SU-DHL-6 (cell line): ENCODE data around the gene RHBG.

Experiments used
- H2AFZ ChIP-seq: fragments of 200-600 bp; sonication (generic); 2 replicates; pipeline ENCODE4 v1.6.1; 2014; ENCODE audit warnings: low read depth, mild to moderate bottlenecking, moderate library complexity, mixed read lengths, antibody characterized with exemption, low read length; ENCODE audit not compliant: severe bottlenecking
- H3F3A ChIP-seq: fragments of 200-600 bp; shearing (Covaris generic); 2 replicates; pipeline ENCODE4 v1.6.0; 2016; ENCODE audit warnings: antibody characterized with exemption, mild to moderate bottlenecking; ENCODE audit not compliant: insufficient read depth
- H3K27ac ChIP-seq: fragments of 200-600 bp; sonication (generic); 2 replicates; pipeline ENCODE4 v1.5.1; 2016; ENCODE audit warnings: low read depth, mild to moderate bottlenecking, low read length, moderate library complexity, mixed read lengths
- H3K27me3 ChIP-seq: fragments of 200-600 bp; sonication (generic), shearing (Covaris generic); 2 replicates; pipeline ENCODE4 v1.6.0; 2014; ENCODE audit warnings: mild to moderate bottlenecking, low read length
- H3K36me3 ChIP-seq: fragments of 200-600 bp; sonication (generic); 2 replicates; pipeline ENCODE4 v1.6.1; 2014; ENCODE audit warnings: mild to moderate bottlenecking, low read length, mixed read lengths
- H3K4me2 ChIP-seq: fragments of 300-600, 200-600 bp; shearing (Covaris generic), sonication (generic); 2 replicates; pipeline ENCODE4 v1.6.0; 2014; ENCODE audit warnings: low read length, low read depth, mild to moderate bottlenecking; ENCODE audit not compliant: poor library complexity, severe bottlenecking
- H3K4me3 ChIP-seq: fragments of 200-600 bp; sonication (generic); 2 replicates; pipeline ENCODE4 v1.5.1; 2014; ENCODE audit warnings: antibody characterized with exemption, low read length, mild to moderate bottlenecking, mixed read lengths; ENCODE audit not compliant: insufficient read depth, poor library complexity, severe bottlenecking
- H3K79me2 ChIP-seq: fragments of 200-600 bp; sonication (generic); 2 replicates; pipeline ENCODE4 v1.6.1; 2014; ENCODE audit warnings: mild to moderate bottlenecking, low read length, moderate library complexity; ENCODE audit not compliant: insufficient read depth
- H3K9ac ChIP-seq: fragments of 200-600 bp; sonication (generic); 2 replicates; pipeline ENCODE4 v1.7.0; 2014; ENCODE audit warnings: mild to moderate bottlenecking, low read length
- H3K9me2 ChIP-seq: fragments of 200-600 bp; sonication (generic); replicated peaks from 2 replicates; pipeline ENCODE4 v1.6.1; 2014; ENCODE audit warnings: low read length; ENCODE audit not compliant: insufficient read depth
- H3K9me3 ChIP-seq: fragments of 200-600 bp; sonication (generic); 2 replicates; pipeline ENCODE4 v1.6.1; 2014; ENCODE audit warnings: low read length, mixed read lengths; ENCODE audit not compliant: insufficient read depth
- H4K20me1 ChIP-seq: fragments of 200-600 bp; sonication (generic); 2 replicates; pipeline ENCODE4 v1.6.1; 2014; ENCODE audit warnings: low read depth, mild to moderate bottlenecking, antibody characterized with exemption, low read length, moderate library complexity, mixed read lengths
- EZH2phosphoT487 ChIP-seq: fragments of 200-600 bp; sonication (generic), shearing (Covaris generic); conservative IDR thresholded peaks from 2 replicates; pipeline ENCODE4 v1.6.1; 2018; ENCODE audit warnings: mild to moderate bottlenecking, antibody characterized with exemption, low read length, moderate library complexity, mixed read lengths
- TF ChIP-seq, protein P1 (sequence below): fragments of 200-600 bp; sonication (generic); IDR thresholded peaks from one replicate; pipeline ENCODE4 v1.5.1; 2017; ENCODE audit warnings: antibody characterized with exemption, mild to moderate bottlenecking, low read length, moderate library complexity; ENCODE audit not compliant: insufficient read depth, poor library complexity, severe bottlenecking

RHBG gene

DNA sequence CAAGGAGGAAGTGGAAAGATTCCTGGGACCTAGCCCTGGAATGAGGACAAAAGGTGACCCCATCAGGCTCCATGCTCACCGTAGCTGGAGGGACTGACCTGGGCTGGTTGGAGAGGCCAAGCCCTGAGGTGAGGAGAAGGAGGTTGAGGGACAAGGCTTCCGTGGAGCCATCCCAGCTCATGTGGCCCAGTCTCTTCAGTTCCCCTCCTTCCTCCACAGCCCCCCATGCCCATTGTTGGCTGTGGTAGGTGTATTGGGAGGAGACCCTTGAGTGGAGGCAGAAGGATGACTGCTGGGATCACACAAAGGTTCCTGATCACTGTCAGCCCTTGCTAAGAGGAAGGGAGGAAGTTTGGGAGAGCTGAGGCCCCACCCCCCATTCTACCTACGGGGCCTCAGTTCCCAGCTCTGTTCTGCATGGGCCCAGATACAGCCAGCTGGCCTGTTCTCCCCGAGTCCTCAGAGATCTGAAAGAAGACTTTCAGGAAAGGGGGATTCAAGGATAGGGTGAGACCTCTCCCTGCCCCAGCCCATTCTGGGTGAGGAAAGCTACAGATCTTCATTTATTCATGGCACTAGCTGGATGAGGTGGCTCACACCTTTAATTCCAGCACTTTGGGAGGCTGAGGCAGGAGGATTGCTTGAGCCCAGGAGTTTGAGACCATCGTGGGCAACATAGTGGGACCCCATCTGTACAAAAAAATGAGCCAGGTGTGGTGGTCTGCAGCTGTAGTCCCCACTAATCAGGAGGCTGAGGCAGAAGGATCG lies 17.3 kb downstream of the RHBG start:
- Histone ChIP-seq H4K20me1 (no peaks in the 10 kb centered on the region), H3K36me3 (no peaks in the 10 kb centered on the region), H3K4me3 (no peak overlapping the region), H3K79me2 (no peaks in the 10 kb centered on the region), H3K4me2 (no peak overlapping the region), H3K9me2 (no peaks in the 10 kb centered on the region), H3F3A (no peaks in the 10 kb centered on the region), H3K27ac (no peak overlapping the region), H3K9ac (no peak overlapping the region), H3K27me3 (no peaks in the 10 kb centered on the region), H3K9me3 (no peaks in the 10 kb centered on the region), H2AFZ (no peak overlapping the region)
- TF ChIP-seq EZH2phosphoT487 = no peak
- TF ChIP-seq, protein P1, sequence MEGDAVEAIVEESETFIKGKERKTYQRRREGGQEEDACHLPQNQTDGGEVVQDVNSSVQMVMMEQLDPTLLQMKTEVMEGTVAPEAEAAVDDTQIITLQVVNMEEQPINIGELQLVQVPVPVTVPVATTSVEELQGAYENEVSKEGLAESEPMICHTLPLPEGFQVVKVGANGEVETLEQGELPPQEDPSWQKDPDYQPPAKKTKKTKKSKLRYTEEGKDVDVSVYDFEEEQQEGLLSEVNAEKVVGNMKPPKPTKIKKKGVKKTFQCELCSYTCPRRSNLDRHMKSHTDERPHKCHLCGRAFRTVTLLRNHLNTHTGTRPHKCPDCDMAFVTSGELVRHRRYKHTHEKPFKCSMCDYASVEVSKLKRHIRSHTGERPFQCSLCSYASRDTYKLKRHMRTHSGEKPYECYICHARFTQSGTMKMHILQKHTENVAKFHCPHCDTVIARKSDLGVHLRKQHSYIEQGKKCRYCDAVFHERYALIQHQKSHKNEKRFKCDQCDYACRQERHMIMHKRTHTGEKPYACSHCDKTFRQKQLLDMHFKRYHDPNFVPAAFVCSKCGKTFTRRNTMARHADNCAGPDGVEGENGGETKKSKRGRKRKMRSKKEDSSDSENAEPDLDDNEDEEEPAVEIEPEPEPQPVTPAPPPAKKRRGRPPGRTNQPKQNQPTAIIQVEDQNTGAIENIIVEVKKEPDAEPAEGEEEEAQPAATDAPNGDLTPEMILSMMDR = no peak

DNA sequence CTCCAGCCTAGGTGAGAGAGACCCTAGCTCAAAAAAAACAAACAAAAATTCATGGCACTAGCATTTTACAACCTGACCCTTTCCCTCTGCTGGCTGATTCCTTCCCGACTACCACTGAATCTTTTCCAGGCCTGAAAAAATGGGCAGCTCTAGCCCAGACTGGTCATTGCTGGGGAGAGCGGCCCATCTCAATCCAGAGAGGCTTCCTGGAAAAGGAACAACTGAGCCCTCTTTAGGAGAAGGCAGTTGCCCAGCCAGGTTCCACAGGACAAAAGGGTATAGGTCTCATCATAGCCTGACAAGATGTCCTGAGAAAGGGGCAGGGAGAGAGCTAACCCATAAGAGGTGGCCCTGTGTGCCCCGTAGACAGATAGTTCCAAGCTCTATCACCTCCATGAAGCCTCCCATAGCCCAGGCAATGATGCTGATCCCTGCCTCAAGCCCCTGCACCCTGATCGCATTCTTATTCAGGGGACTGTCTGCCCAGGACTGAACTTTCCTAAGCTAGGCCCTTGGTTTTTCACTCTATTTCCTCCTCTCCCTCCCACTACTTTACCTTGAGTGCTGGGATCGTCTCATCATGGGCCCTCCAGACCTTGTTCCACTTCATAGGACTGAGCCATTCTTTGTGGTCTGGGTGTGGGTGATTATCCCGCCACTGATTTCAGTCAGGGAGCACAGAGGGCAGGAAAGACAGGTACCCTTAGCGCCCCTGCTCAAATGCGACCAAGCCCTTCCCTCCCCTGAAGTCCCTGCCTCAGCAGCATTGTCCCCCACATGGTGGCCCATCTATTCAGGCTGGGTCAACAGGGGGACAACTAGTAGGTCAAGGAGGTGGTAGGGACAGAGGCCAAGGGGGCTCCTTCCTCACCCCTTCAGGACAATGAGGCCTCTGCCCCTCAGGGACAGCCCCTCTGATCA lies 18.2 kb downstream of the RHBG start:
- Histone ChIP-seq H3K9me2 (no peaks in the 10 kb centered on the region), H3K9me3 (no peaks in the 10 kb centered on the region), H3K4me3 (no peak overlapping the region), H3F3A (no peaks in the 10 kb centered on the region), H3K4me2 (no peak overlapping the region), H3K79me2 (no peaks in the 10 kb centered on the region), H3K27me3 (no peaks in the 10 kb centered on the region), H2AFZ (no peak overlapping the region), H3K9ac (no peak overlapping the region), H3K36me3 (no peaks in the 10 kb centered on the region), H3K27ac (no peak overlapping the region), H4K20me1 (no peaks in the 10 kb centered on the region)
- no peak for TF ChIP-seq EZH2phosphoT487
- TF ChIP-seq, protein P1 = no peak

DNA sequence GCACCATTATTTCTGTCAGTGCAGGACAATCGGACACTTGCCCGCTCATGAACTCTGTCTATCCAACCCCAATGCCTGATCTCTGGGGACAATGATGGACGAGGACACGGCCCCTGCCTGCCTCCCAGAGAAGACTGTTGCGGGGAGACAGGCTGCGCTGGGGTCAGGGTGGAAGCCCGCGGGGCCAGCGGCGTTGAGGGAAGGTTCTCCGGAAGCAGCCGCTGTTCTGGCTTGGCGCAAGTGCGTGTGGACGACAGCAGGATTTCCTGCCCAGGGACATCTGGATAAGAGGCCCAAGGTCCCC lies 18.8 kb downstream of the RHBG start:
- Histone ChIP-seq H4K20me1 (no peaks in the 10 kb centered on the region), H3F3A (no peaks in the 10 kb centered on the region), H3K27ac (no peak overlapping the region), H3K9me3 (no peaks in the 10 kb centered on the region), H3K4me2 (no peak overlapping the region), H3K9me2 (no peaks in the 10 kb centered on the region), H2AFZ (no peak overlapping the region), H3K27me3 (no peaks in the 10 kb centered on the region), H3K9ac (no peak overlapping the region), H3K36me3 (no peaks in the 10 kb centered on the region), H3K79me2 (no peaks in the 10 kb centered on the region), H3K4me3 (no peak overlapping the region)
- TF ChIP-seq, protein P1 = no peak
- TF ChIP-seq EZH2phosphoT487 = no peak
